ENCODE results near the gene ERAS. TPM values are rescaled to one million over a fixed set of nuclear protein-coding genes. Genes with fewer than 3 reads are reported as not detected.
"Not testable (repeated sequence)": the region's sequence is repeated elsewhere in the genome, so short reads cannot be mapped to it uniquely, and the experiment has no call there.

Gene ERAS
- total and polyA plus RNA-seq, 2 of the 13 experiments (the other 11 are each of a cell fraction or from before 2014, with no cell fraction given) = 0.21 to 0.22 TPM

DNA sequence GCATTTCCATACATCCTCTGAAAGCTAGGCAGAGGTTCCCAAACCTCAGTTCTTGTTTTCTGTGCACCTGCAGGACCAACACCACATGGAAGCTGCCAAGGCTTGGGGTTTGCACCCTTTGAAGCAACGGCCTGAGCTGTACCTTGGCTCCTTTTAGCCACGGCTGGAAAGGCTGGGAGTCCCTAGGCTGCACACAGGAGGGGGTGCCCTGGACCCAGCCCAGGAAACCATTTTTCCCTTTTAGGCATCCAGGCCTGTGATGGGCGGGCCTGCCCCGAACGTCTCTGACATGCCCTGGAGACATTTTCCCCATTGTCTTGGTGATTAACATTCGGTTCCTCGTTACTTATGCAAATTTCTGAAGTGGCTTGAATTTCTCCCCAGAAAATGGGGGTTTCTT is 26.5 kb downstream of the ERAS start (continued):
- TF ChIP-seq, protein P1, sequence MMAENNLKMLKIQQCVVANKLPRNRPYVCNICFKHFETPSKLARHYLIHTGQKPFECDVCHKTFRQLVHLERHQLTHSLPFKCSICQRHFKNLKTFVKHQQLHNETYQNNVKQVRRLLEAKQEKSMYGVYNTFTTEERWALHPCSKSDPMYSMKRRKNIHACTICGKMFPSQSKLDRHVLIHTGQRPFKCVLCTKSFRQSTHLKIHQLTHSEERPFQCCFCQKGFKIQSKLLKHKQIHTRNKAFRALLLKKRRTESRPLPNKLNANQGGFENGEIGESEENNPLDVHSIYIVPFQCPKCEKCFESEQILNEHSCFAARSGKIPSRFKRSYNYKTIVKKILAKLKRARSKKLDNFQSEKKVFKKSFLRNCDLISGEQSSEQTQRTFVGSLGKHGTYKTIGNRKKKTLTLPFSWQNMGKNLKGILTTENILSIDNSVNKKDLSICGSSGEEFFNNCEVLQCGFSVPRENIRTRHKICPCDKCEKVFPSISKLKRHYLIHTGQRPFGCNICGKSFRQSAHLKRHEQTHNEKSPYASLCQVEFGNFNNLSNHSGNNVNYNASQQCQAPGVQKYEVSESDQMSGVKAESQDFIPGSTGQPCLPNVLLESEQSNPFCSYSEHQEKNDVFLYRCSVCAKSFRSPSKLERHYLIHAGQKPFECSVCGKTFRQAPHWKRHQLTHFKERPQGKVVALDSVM (CRISPR knock-in tag; IDR thresholded peaks at IDR 0.05) = no peak
- TF ChIP-seq SRSF1 (optimal IDR thresholded peaks at IDR 0.05; ENCODE audit: low read depth, low read length) (no peak), ZMYM4 (CRISPR knock-in tag; IDR thresholded peaks at IDR 0.05) (no peak), CENPT (CRISPR knock-in tag; IDR thresholded peaks at IDR 0.05; ENCODE audit: low read depth) (no peak), RBFOX2 (IDR thresholded peaks at IDR 0.05; ENCODE audit: low read depth, low read length) (no peak), SP2 (CRISPR knock-in tag; IDR thresholded peaks at IDR 0.05) (no peak), BORCS8-MEF2B (CRISPR knock-in tag; IDR thresholded peaks at IDR 0.05) (no peak)
- TF ChIP-seq, protein P2, sequence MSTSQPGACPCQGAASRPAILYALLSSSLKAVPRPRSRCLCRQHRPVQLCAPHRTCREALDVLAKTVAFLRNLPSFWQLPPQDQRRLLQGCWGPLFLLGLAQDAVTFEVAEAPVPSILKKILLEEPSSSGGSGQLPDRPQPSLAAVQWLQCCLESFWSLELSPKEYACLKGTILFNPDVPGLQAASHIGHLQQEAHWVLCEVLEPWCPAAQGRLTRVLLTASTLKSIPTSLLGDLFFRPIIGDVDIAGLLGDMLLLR (CRISPR knock-in tag; IDR thresholded peaks at IDR 0.05) = no peak
- TF ChIP-seq, protein P3, sequence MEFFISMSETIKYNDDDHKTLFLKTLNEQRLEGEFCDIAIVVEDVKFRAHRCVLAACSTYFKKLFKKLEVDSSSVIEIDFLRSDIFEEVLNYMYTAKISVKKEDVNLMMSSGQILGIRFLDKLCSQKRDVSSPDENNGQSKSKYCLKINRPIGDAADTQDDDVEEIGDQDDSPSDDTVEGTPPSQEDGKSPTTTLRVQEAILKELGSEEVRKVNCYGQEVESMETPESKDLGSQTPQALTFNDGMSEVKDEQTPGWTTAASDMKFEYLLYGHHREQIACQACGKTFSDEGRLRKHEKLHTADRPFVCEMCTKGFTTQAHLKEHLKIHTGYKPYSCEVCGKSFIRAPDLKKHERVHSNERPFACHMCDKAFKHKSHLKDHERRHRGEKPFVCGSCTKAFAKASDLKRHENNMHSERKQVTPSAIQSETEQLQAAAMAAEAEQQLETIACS (CRISPR knock-in tag; IDR thresholded peaks at IDR 0.05) = no peak
- TF ChIP-seq, protein P4, sequence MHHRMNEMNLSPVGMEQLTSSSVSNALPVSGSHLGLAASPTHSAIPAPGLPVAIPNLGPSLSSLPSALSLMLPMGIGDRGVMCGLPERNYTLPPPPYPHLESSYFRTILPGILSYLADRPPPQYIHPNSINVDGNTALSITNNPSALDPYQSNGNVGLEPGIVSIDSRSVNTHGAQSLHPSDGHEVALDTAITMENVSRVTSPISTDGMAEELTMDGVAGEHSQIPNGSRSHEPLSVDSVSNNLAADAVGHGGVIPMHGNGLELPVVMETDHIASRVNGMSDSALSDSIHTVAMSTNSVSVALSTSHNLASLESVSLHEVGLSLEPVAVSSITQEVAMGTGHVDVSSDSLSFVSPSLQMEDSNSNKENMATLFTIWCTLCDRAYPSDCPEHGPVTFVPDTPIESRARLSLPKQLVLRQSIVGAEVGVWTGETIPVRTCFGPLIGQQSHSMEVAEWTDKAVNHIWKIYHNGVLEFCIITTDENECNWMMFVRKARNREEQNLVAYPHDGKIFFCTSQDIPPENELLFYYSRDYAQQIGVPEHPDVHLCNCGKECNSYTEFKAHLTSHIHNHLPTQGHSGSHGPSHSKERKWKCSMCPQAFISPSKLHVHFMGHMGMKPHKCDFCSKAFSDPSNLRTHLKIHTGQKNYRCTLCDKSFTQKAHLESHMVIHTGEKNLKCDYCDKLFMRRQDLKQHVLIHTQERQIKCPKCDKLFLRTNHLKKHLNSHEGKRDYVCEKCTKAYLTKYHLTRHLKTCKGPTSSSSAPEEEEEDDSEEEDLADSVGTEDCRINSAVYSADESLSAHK (CRISPR knock-in tag; IDR thresholded peaks at IDR 0.05; ENCODE audit: borderline replicate concordance) = no peak
- TF ChIP-seq, protein P5, sequence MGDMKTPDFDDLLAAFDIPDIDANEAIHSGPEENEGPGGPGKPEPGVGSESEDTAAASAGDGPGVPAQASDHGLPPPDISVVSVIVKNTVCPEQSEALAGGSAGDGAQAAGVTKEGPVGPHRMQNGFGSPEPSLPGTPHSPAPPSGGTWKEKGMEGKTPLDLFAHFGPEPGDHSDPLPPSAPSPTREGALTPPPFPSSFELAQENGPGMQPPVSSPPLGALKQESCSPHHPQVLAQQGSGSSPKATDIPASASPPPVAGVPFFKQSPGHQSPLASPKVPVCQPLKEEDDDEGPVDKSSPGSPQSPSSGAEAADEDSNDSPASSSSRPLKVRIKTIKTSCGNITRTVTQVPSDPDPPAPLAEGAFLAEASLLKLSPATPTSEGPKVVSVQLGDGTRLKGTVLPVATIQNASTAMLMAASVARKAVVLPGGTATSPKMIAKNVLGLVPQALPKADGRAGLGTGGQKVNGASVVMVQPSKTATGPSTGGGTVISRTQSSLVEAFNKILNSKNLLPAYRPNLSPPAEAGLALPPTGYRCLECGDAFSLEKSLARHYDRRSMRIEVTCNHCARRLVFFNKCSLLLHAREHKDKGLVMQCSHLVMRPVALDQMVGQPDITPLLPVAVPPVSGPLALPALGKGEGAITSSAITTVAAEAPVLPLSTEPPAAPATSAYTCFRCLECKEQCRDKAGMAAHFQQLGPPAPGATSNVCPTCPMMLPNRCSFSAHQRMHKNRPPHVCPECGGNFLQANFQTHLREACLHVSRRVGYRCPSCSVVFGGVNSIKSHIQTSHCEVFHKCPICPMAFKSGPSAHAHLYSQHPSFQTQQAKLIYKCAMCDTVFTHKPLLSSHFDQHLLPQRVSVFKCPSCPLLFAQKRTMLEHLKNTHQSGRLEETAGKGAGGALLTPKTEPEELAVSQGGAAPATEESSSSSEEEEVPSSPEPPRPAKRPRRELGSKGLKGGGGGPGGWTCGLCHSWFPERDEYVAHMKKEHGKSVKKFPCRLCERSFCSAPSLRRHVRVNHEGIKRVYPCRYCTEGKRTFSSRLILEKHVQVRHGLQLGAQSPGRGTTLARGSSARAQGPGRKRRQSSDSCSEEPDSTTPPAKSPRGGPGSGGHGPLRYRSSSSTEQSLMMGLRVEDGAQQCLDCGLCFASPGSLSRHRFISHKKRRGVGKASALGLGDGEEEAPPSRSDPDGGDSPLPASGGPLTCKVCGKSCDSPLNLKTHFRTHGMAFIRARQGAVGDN (CRISPR knock-in tag; IDR thresholded peaks at IDR 0.05) = no peak

DNA sequence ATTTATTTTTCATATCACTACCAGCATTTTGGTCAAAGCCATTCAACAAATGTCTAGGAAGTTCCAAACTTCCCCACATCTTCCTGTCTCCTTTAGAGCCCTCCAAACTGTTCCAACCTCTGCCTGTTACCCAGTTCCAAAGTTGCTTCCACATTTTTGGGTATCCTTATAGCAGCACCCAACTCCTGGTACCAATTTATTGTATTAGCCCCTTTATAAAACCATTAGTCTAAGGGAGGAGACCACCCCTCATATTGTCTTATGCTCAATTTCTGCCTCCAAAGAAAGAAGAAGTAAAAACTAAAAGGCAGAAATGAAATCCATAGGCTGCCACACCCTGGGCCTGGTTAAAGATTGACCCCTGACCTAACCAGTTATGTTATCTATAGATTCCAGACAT is 27.2 kb downstream of the ERAS start:
- H3K9me3 ChIP-seq (ENCODE audit: low read length); H3K27ac ChIP-seq (ENCODE audit: extremely low read length, insufficient read depth, low read length); H3K4me2 ChIP-seq (ENCODE audit: low read depth, low read length); FAIRE-seq; H3K4me3 ChIP-seq (replicated peaks in 1 of 3; ENCODE audit: insufficient read depth in 1 of 3, low read depth in 2 of 3, low read length in 3 of 3); in situ Hi-C loops (cut with HindIII; ENCODE audit: extremely low pct_ligation_motif_present, low pct_unique_long_range_greater_than_20kb); H3K79me2 ChIP-seq (ENCODE audit: insufficient read depth, low read length); POLR2A ChIA-PET; intact Hi-C loops (cut with micrococcal nuclease; ENCODE audit: unreplicated experiment); H3K36me3 ChIP-seq (replicated peaks in 1 of 2; ENCODE audit: control insufficient read depth in 1 of 2, insufficient read depth in 2 of 2, low read length in 2 of 2); H3K9ac ChIP-seq (ENCODE audit: insufficient read depth, low read depth, low read length); H4K20me1 ChIP-seq (ENCODE audit: insufficient read depth, low read length); BruUV-seq (replicated peaks); H3K27me3 ChIP-seq (ENCODE audit: control insufficient read depth in 1 of 2, insufficient read depth in 2 of 2, low read length in 2 of 2); H2AFZ ChIP-seq (ENCODE audit: low read length); ATAC-seq; CTCF ChIA-PET (ENCODE audit: low intra/inter-chr PET ratio, low total read pairs); DNase-seq (ENCODE audit: low spot score): not testable (repeated sequence)
- peaks cover 23% of the 10 kb centered on the region; the same call in 1 of the 2 replicates for H3K4me1 ChIP-seq (ENCODE audit: insufficient read depth, low read length)

Measured in HepG2 (cell line).